Progenitor cell of endocrine pancreas (in vitro differentiated cells): Measurements from ENCODE around the gene HIPK1. TPM values are rescaled to one million over a fixed set of nuclear protein-coding genes. Genes with fewer than 3 reads are reported as not detected.

ENCODE experiments used
- DNase-seq: peaks from one replicate; pipeline ENCODE4 v3.0.0; 2021; ENCODE audit warnings: low spot score; ENCODE audit not compliant: unreplicated experiment
- H3K27ac Mint-ChIP-seq: 2 replicates; pipeline ENCODE4 v1.8.0; 2021; ENCODE audit warnings: mild to moderate bottlenecking, moderate library complexity, mixed read lengths
- H3K27me3 Mint-ChIP-seq: 2 replicates; pipeline ENCODE4 v1.8.0; 2021; ENCODE audit warnings: mixed read lengths
- H3K36me3 Mint-ChIP-seq: 2 replicates; pipeline ENCODE4 v1.8.0; 2022; ENCODE audit warnings: mixed read lengths; ENCODE audit not compliant: insufficient read depth
- H3K4me1 Mint-ChIP-seq: 2 replicates; pipeline ENCODE4 v1.8.0; 2021; ENCODE audit warnings: low read depth, mixed read lengths
- H3K4me3 Mint-ChIP-seq: 2 replicates; pipeline ENCODE4 v1.8.0; 2021; ENCODE audit warnings: low read depth, mild to moderate bottlenecking, moderate library complexity, mixed read lengths
- H3K9me3 Mint-ChIP-seq: 2 replicates; pipeline ENCODE4 v1.8.0; 2021; ENCODE audit warnings: low read depth, mixed read lengths
- total RNA-seq: library from RNA; stranded (reverse); gene quantifications from 2 replicates; pipeline ENCODE4 v1.2.1, GENCODE V29; 2021
- TF ChIP-seq, protein P1 (sequence below): fragments of 200-600 bp; sonication (generic); IDR thresholded peaks from one replicate; pipeline ENCODE4 v1.5.0; 2021; ENCODE audit warnings: antibody characterized with exemption, mild to moderate bottlenecking; ENCODE audit not compliant: unreplicated experiment

Gene HIPK1
- total RNA-seq, 1 donor from 2014 or later, result 54.2 TPM

DNA sequence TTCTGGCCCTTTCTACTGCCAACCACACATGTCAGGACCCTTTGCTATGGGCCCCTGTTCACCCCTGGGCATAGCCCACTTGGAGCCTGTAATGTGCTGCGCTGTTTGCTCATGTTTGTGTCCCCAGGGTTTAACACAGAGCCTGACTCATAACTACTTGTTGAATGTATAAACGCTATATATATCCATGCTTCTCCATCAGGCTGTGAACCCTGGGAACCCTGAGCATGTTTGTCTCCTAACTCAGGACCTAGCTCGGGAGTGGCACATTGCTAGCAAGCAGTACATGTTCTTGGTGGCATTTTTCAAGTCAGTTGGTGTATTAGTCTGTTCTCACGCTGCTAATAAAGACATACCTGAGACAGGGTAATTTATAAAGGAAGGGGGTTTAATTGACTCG is 58.1 kb downstream of the HIPK1 start:
- no peak overlapping the region for H3K4me3 Mint-ChIP-seq
- peaks cover 3% of the 10 kb centered on the region for H3K27me3 Mint-ChIP-seq
- H3K27ac Mint-ChIP-seq, result no peak overlapping the region
- TF ChIP-seq, protein P1, sequence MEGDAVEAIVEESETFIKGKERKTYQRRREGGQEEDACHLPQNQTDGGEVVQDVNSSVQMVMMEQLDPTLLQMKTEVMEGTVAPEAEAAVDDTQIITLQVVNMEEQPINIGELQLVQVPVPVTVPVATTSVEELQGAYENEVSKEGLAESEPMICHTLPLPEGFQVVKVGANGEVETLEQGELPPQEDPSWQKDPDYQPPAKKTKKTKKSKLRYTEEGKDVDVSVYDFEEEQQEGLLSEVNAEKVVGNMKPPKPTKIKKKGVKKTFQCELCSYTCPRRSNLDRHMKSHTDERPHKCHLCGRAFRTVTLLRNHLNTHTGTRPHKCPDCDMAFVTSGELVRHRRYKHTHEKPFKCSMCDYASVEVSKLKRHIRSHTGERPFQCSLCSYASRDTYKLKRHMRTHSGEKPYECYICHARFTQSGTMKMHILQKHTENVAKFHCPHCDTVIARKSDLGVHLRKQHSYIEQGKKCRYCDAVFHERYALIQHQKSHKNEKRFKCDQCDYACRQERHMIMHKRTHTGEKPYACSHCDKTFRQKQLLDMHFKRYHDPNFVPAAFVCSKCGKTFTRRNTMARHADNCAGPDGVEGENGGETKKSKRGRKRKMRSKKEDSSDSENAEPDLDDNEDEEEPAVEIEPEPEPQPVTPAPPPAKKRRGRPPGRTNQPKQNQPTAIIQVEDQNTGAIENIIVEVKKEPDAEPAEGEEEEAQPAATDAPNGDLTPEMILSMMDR, result no peak
- H3K4me1 Mint-ChIP-seq, result peaks cover 5% of the 10 kb centered on the region
- no peak for DNase-seq
- H3K36me3 Mint-ChIP-seq, result peaks cover 2% of the 10 kb centered on the region
- peaks cover 10% of the 10 kb centered on the region for H3K9me3 Mint-ChIP-seq

DNA sequence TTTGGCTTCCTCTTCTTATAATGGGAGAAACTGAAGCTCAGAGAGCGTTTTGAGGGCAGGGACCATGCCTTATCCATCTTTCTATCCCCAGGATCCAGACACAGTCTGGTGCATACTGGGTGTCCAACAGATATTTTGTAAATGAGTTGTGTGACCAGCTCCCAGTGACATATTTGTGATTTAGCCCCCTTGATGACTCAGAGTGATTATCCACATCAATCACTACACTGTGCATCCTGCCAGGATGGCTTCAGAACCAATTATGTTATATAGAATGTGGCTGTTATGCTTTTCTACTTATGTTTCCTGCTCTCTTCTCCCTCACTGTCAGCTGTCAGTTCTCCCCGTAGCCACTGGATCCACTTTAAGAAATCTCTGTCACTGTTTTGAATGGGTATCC is 61.4 kb downstream of the HIPK1 start:
- TF ChIP-seq, protein P1, result no peak
- Mint-ChIP-seq H3K4me3 (no peak overlapping the region), H3K4me1 (no peaks in the 10 kb centered on the region), H3K36me3 (peaks cover under 1% of the 10 kb centered on the region), H3K27me3 (peaks cover 6% of the 10 kb centered on the region), H3K27ac (no peak overlapping the region), H3K9me3 (peaks cover 22% of the 10 kb centered on the region)
- DNase-seq, result no peak

DNA sequence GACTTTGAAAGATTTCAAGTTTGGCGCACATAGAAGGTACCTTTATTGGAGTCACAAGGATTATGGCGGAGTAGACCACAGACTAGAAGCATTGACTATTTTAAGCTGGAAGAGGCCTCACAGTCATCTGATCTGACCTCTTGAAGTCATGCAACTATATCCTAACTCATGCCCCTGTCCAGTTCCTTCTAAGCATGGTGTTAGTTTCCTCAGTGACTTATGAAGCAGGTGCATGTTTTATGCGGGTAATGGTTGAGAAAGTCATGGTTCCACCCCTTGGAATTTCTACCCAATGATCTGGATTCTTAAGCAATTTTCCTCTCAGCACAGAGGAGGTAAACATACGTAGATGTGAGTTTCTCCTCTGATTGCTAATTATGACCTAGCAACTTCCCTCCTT is 61.8 kb downstream of the HIPK1 start:
- no peaks in the 10 kb centered on the region for H3K4me1 Mint-ChIP-seq
- peaks cover 23% of the 10 kb centered on the region for H3K9me3 Mint-ChIP-seq
- H3K4me3 Mint-ChIP-seq, result no peak overlapping the region
- H3K27me3 Mint-ChIP-seq, result peaks cover 6% of the 10 kb centered on the region
- TF ChIP-seq, protein P1, result no peak
- DNase-seq, result no peak
- H3K36me3 Mint-ChIP-seq, result no peaks in the 10 kb centered on the region
- H3K27ac Mint-ChIP-seq, result no peak overlapping the region

DNA sequence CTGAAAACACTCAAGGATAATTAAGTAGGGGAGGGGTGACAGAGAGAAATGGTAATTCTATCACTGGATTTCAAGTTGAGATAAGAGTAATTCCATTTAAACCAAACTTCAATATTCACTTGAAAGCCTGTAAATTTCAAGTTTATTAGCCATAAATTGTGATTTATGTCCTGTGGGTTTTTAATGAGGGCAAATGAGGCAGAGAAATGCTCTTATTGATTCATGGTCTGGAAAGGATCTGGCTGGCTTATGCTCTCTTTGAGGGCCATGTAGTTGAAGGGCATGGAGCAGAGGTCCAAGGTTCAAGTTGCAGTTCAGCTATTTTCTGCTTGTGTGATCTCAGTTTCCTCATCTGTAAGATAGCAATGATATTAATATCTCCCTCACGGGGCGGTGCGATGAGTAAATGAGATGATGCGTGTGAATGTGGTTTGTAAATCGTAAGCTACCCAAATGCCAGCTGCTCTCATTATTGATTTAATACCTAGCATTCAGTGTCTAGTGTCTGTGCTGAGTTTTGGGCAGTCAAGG is 62.4 kb downstream of the HIPK1 start:
- TF ChIP-seq, protein P1, result no peak
- Mint-ChIP-seq H3K4me3 (no peak overlapping the region), H3K4me1 (no peaks in the 10 kb centered on the region), H3K27ac (no peak overlapping the region), H3K9me3 (peaks cover 23% of the 10 kb centered on the region), H3K36me3 (no peaks in the 10 kb centered on the region), H3K27me3 (peaks cover 6% of the 10 kb centered on the region)
- no peak for DNase-seq

DNA sequence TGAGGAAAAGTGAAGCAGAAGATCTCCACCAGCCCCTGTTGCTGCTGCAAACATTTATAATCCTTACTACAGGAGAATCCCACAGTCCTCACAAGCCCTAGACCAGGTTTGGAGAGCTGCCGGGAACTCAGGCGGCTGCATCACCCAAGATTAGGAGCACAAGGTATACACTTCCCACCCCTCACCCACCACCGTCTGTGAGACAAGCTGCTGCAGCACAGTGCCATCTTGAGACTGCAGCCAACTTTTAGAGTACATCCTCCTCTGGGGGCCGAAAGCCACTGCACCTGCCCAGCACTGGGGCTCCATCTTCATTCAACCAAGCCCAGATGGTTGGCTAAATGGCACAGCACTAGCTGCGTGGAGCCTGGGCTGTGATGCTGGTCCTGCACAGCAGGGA is 63.9 kb downstream of the HIPK1 start:
- peaks cover 13% of the 10 kb centered on the region for H3K9me3 Mint-ChIP-seq
- no peak overlapping the region for H3K4me3 Mint-ChIP-seq
- H3K27me3 Mint-ChIP-seq, result peaks cover 6% of the 10 kb centered on the region
- no peak for DNase-seq
- TF ChIP-seq, protein P1, result no peak
- no peaks in the 10 kb centered on the region for H3K4me1 Mint-ChIP-seq
- H3K36me3 Mint-ChIP-seq, result no peaks in the 10 kb centered on the region
- H3K27ac Mint-ChIP-seq, result no peak overlapping the region
